Glutamatergic neuron (in vitro differentiated cells): ENCODE data around the gene GCH1. TPM values are rescaled to one million over a fixed set of nuclear protein-coding genes. Genes with fewer than 3 reads are reported as not detected.

Source experiments
- DNase-seq: peaks from one replicate; pipeline ENCODE4 v3.0.0; 2022
- H3K27ac Mint-ChIP-seq: one replicate; pipeline ENCODE4 v1.8.0; 2020; ENCODE audit warnings: mild to moderate bottlenecking, mixed read lengths, inconsistent platforms; ENCODE audit not compliant: unreplicated experiment
- H3K27me3 Mint-ChIP-seq: one replicate; pipeline ENCODE4 v1.8.0; 2020; ENCODE audit warnings: mild to moderate bottlenecking, moderate library complexity, mixed read lengths, inconsistent platforms; ENCODE audit not compliant: unreplicated experiment
- H3K36me3 Mint-ChIP-seq: one replicate; pipeline ENCODE4 v1.8.0; 2020; ENCODE audit warnings: mild to moderate bottlenecking, mixed read lengths, inconsistent platforms; ENCODE audit not compliant: unreplicated experiment
- H3K4me1 Mint-ChIP-seq: one replicate; pipeline ENCODE4 v1.8.0; 2020; ENCODE audit warnings: mild to moderate bottlenecking, low read depth, mixed read lengths, inconsistent platforms; ENCODE audit not compliant: unreplicated experiment
- H3K4me3 Mint-ChIP-seq: one replicate; pipeline ENCODE4 v1.8.0; 2020; ENCODE audit warnings: mild to moderate bottlenecking, mixed read lengths, inconsistent platforms; ENCODE audit not compliant: unreplicated experiment
- H3K9me3 Mint-ChIP-seq: one replicate; pipeline ENCODE4 v1.8.0; 2020; ENCODE audit warnings: mild to moderate bottlenecking, moderate library complexity, mixed read lengths, inconsistent platforms; ENCODE audit not compliant: unreplicated experiment
- total RNA-seq: library from RNA; stranded (reverse); fragmentation: NEBNext Ultra II Directional; extraction: Animal tissue kit (Norgen Biotek cat#: 25700); gene quantifications from one replicate; pipeline ENCODE4 v1.2.1, GENCODE V29; 2021; ENCODE audit not compliant: unreplicated experiment
- TF ChIP-seq, protein P1 (sequence below): fragments of 200-600 bp; sonication (generic); IDR thresholded peaks from one replicate; pipeline ENCODE4 v1.5.0; 2021; ENCODE audit not compliant: partially characterized antibody, unreplicated experiment

Gene GCH1
- total RNA-seq, 1 donor from 2014 or later, result 2.4 TPM

DNA sequence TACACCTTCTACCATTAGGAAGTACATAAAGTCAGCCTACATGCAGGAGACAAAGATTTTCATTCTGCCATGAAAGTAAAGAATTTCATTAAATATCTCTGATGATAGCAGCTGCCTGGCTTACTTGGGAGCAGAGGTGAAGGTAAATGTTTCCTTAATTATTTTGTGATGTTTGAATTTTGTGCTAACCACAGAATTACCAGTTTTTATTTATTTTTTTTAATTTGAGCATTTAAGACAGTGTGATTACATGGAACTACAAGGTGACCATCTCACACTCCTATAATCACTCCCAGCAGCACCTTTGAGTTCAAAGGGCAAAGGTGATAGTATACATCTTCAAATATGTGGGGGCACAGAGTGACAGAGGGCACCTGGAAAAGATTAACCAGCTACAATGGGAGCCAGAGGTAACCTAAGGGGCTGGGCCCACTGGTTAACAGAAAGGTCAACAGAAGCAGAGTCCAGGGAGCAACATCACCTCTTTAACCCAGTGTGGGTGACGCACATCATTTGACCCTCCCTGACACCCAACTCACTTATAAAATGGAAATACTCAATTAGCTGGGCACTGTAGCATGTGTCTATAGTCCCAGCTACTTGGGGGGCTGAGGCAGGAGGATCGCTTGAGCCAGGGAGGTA, 65.0 kb downstream of the GCH1 start:
- H3K4me1 Mint-ChIP-seq, result no peaks in the 10 kb centered on the region

DNA sequence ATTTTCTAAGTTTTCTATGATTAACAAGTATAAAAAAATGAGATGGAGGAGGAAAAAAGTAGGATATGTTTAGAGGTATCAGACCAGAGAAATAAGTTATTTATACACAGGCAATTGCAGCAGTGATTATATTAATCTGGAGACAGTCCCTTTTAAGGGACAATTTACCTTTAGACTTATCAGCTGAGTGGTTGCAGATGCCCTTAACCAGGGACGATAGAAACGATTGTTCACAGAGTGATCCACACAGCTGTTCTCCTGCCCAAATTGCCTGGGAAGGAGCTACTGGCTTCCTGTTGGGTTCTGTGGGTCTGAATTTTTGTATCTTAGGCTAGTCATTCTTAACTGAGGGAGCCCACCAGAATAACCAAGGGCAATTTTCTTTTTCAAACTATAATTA, 66.4 kb downstream of the GCH1 start:
- TF ChIP-seq, protein P1, sequence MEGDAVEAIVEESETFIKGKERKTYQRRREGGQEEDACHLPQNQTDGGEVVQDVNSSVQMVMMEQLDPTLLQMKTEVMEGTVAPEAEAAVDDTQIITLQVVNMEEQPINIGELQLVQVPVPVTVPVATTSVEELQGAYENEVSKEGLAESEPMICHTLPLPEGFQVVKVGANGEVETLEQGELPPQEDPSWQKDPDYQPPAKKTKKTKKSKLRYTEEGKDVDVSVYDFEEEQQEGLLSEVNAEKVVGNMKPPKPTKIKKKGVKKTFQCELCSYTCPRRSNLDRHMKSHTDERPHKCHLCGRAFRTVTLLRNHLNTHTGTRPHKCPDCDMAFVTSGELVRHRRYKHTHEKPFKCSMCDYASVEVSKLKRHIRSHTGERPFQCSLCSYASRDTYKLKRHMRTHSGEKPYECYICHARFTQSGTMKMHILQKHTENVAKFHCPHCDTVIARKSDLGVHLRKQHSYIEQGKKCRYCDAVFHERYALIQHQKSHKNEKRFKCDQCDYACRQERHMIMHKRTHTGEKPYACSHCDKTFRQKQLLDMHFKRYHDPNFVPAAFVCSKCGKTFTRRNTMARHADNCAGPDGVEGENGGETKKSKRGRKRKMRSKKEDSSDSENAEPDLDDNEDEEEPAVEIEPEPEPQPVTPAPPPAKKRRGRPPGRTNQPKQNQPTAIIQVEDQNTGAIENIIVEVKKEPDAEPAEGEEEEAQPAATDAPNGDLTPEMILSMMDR, result no peak
- no peaks in the 10 kb centered on the region for H3K27me3 Mint-ChIP-seq
- H3K4me3 Mint-ChIP-seq, result no peak overlapping the region
- no peaks in the 10 kb centered on the region for H3K9me3 Mint-ChIP-seq
- H3K36me3 Mint-ChIP-seq, result peaks cover 5% of the 10 kb centered on the region
- DNase-seq, result no peak
- H3K4me1 Mint-ChIP-seq, result no peaks in the 10 kb centered on the region
- no peak overlapping the region for H3K27ac Mint-ChIP-seq

More for the DNA sequence above, 65.0 kb downstream of the GCH1 start:
- Mint-ChIP-seq H3K36me3 (peaks cover 2% of the 10 kb centered on the region), H3K27me3 (no peaks in the 10 kb centered on the region), H3K9me3 (no peaks in the 10 kb centered on the region), H3K27ac (no peak overlapping the region), H3K4me3 (no peak overlapping the region)
- TF ChIP-seq, protein P1, result no peak
- DNase-seq, result no peak

DNA sequence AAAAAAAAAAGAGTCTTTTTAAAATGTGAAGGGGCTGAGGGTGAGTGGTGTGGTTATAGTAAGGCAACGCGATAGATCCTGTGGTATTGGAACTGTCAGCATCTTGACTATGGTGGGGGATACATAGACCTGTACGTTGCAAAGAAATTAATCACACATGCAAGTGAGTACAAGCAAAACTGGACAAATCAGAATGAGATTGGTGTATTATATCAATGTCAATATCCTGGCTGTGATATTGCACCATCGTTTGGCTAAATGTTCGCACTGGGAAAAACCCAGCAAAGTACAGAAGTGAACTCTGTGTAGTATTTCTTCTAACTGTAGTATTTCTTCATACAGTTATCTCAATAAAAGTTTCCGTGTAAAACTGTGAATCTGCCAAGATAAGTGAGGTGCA, 67.9 kb downstream of the GCH1 start:
- peaks cover 5% of the 10 kb centered on the region for H3K36me3 Mint-ChIP-seq
- H3K4me1 Mint-ChIP-seq, result no peaks in the 10 kb centered on the region
- peaks cover 2% of the 10 kb centered on the region for H3K9me3 Mint-ChIP-seq
- DNase-seq, result no peak
- no peak overlapping the region for H3K27ac Mint-ChIP-seq
- TF ChIP-seq, protein P1, result no peak
- H3K4me3 Mint-ChIP-seq, result no peak overlapping the region
- no peaks in the 10 kb centered on the region for H3K27me3 Mint-ChIP-seq

DNA sequence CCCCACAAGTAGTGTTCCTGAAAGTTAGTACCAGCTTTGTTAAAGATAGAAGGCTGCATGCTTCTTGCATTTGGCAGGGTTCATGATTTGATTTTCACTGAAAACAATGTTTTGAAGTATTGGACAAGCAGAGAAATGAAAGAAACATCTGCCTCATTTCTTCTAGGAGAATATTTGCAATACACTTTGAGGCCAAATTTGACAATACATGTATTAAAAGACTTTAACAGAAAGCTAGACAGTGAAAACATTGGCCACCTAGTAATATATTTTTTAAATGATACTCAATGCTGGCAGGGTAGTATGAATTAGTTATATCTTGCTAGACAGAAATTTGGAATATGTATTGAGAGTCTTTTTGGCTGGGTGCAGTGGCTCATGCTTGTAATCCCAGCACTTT, 68.5 kb downstream of the GCH1 start:
- Mint-ChIP-seq H3K4me1 (no peaks in the 10 kb centered on the region), H3K4me3 (no peak overlapping the region), H3K27me3 (no peaks in the 10 kb centered on the region), H3K9me3 (peaks cover 2% of the 10 kb centered on the region), H3K36me3 (peaks cover 5% of the 10 kb centered on the region), H3K27ac (no peak overlapping the region)
- no peak for DNase-seq
- TF ChIP-seq, protein P1, result no peak

DNA sequence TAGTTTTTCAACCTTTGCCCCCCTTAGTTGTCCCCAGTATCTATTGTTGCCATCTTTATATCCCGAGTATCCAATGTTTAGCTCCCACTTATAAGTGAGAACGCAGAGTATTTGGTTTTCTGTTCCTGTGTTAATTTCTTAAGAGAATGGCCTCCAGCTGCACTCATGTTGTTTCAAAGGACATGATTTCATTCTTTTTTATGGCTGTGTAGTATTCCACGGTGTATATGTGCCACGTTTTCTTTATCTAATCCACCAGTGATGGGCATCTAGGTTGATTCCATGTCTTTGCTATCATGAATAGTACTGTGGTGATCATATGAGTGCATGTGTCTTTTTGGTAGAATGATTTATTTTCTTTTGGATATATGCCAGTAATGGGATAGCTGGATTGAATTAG, 72.0 kb downstream of the GCH1 start:
- peaks cover 2% of the 10 kb centered on the region for H3K9me3 Mint-ChIP-seq
- no peak overlapping the region for H3K4me3 Mint-ChIP-seq
- H3K4me1 Mint-ChIP-seq, result no peaks in the 10 kb centered on the region
- TF ChIP-seq, protein P1, result no peak
- DNase-seq, result no peak
- peaks cover 5% of the 10 kb centered on the region for H3K36me3 Mint-ChIP-seq
- H3K27me3 Mint-ChIP-seq, result no peaks in the 10 kb centered on the region
- H3K27ac Mint-ChIP-seq, result no peak overlapping the region
